Spinal cord (tissue), 10 donors: ENCODE measurements around the gene DCANP1. TPM values are rescaled to one million over a fixed set of nuclear protein-coding genes. Genes with fewer than 3 reads are reported as not detected.
"Not testable (repeated sequence)": the region's sequence is repeated elsewhere in the genome, so short reads cannot be mapped to it uniquely, and the experiment has no call there.

Source experiments
- DNase-seq, 6 donors: peaks; one replicate each; pipeline versions ENCODE4 v3.0.0 to v3.0.0-alpha.2; 2013 to 2015; ENCODE audit warnings: low spot score in 6 of 6, low read depth in 4 of 6
- H3K27ac ChIP-seq: one replicate; pipeline ENCODE4 v1.5.1; 2013; ENCODE audit warnings: low read depth, low read length, control low read depth
- H3K27me3 ChIP-seq: one replicate; pipeline ENCODE4 v1.6.1; 2013; ENCODE audit warnings: low read length; ENCODE audit not compliant: control insufficient read depth, insufficient read depth
- H3K36me3 ChIP-seq: one replicate; pipeline ENCODE4 v1.6.1; 2013; ENCODE audit warnings: low read length; ENCODE audit not compliant: control insufficient read depth, insufficient read depth
- H3K4me1 ChIP-seq: one replicate; pipeline ENCODE4 v1.6.1; 2013; ENCODE audit warnings: low read length; ENCODE audit not compliant: control insufficient read depth, insufficient read depth
- H3K4me3 ChIP-seq: one replicate; pipeline ENCODE4 v1.5.1; 2013; ENCODE audit warnings: low read depth, low read length, control low read depth
- H3K9me3 ChIP-seq: one replicate; pipeline ENCODE4 v1.6.1; 2013; ENCODE audit warnings: low read length; ENCODE audit not compliant: control insufficient read depth, insufficient read depth
- WGBS: methylation state at CpG from one replicate; pipeline ENCODE4 v1.1.5; 2013; ENCODE audit warnings: missing lambda C conversion rate; ENCODE audit not compliant: insufficient coverage; 5-methylcytosine and 5-hydroxymethylcytosine counted together
- long read RNA-seq, 4 donors: transcript quantifications; one replicate each; lab custom pipeline, GENCODE V29; 2026
- polyA plus RNA-seq, 2 donors: library from polyadenylated mRNA; unstranded; fragments of 120-200 nt; gene quantifications; one replicate each; pipeline ENCODE4 v1.2.1, GENCODE V29; 2013; ENCODE audit not compliant: insufficient read length in 2 of 2
- total RNA-seq, 2 donors: library from RNA; depleted of rRNA in 1 of 2; stranded (reverse); fragments of 120-200 nt in 1 of 2; fragments of >200 nt in 1 of 2; gene quantifications; one replicate each; pipeline versions ENCODE4 v1.2.3 to v1.2.4, GENCODE V29; 2013 to 2014
- donor health status: healthy.

Gene DCANP1
- total RNA-seq = under 1 TPM in 1 of 2 donors, not detected in 1; 0.10 TPM
- polyA plus RNA-seq = under 1 TPM in 1 of 2 donors, not detected in 1; 0.11 TPM
- long read RNA-seq, donor 1 = 0 reads
- long read RNA-seq, donor 2, partial matches to known transcripts = 0 of 2 reads
- long read RNA-seq, donor 2, other reads (novel, unspliced or antisense) = 0 of 2 reads
- long read RNA-seq, donor 3 = 0 reads
- long read RNA-seq, donor 4 = 0 reads

- H3K27me3 ChIP-seq = no peaks in the 10 kb centered on the region
- H3K4me1 ChIP-seq = peaks cover 38% of the 10 kb centered on the region
- no peaks in the 10 kb centered on the region for H3K9me3 ChIP-seq
- WGBS = 90% methylated on average over 2 of the region's 5 CpGs
- no peaks in the 10 kb centered on the region for H3K36me3 ChIP-seq
- H3K4me3 ChIP-seq = no peak within 1 kb of the TSS
- no peak within 1 kb of the TSS for H3K27ac ChIP-seq
- no peak for DNase-seq
Observed at GRCh38 chr5:135447298-135447929, at the start of gene DCANP1. Gene DCANP1 (minus strand): TSS chr5:135447348. CDS start chr5:135447108, 240 bp downstream.

DNA sequence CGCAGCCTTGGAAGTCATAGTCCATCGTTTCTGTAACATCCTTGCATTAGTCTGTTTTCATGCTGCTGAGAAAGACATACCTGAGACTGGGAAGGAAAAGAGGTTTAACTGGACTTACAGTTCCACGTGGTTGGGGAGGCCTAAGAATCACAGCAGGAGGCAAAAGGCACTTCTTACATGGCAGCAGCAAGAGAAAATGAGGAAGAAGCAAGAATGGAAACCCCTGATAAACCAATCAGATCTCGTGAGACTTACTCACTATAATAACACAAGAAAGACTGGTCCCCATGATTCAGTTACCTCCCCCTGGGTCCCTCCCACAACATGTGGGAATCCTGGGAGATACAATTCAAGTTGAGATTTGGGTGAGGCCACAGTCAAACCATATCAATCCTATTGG lies 48.4 kb upstream of the DCANP1 start:
- peaks cover 42% of the 10 kb centered on the region for H3K27me3 ChIP-seq
- not testable (repeated sequence) for H3K9me3 ChIP-seq, H3K4me1 ChIP-seq, H3K36me3 ChIP-seq, DNase-seq, H3K27ac ChIP-seq, H3K4me3 ChIP-seq
- 75% methylated on average over 2 of the region's 4 CpGs for WGBS

GRCh38 chr5:135494196-135494595 lies 47.0 kb upstream of the DCANP1 start:
- Histone ChIP-seq H3K4me3 (no peak overlapping the region), H3K27ac (no peak overlapping the region), H3K36me3 (no peaks in the 10 kb centered on the region), H3K27me3 (peaks cover 54% of the 10 kb centered on the region), H3K4me1 (peaks cover 21% of the 10 kb centered on the region), H3K9me3 (no peaks in the 10 kb centered on the region)
- WGBS = 55% methylated on average over 5 of the region's 5 CpGs
- DNase-seq = no peak

- no peaks in the 10 kb centered on the region for H3K9me3 ChIP-seq
- no peak overlapping the region for H3K27ac ChIP-seq
- no peak overlapping the region for H3K4me3 ChIP-seq
- H3K4me1 ChIP-seq = peaks cover 28% of the 10 kb centered on the region
- H3K27me3 ChIP-seq = peaks cover 54% of the 10 kb centered on the region
- no peaks in the 10 kb centered on the region for H3K36me3 ChIP-seq
- DNase-seq = no peak
- 82% methylated on average over 8 of the region's 8 CpGs for WGBS
Observed at GRCh38 chr5:135493406-135494180, 46.4 kb upstream of the DCANP1 start.

GRCh38 chr5:135492319-135492626 lies 45.1 kb upstream of the DCANP1 start:
- Histone ChIP-seq H3K27me3 (peaks cover 66% of the 10 kb centered on the region), H3K27ac (no peak overlapping the region), H3K9me3 (no peaks in the 10 kb centered on the region), H3K4me3 (no peak overlapping the region), H3K36me3 (no peaks in the 10 kb centered on the region), H3K4me1 (peaks cover 41% of the 10 kb centered on the region)
- WGBS = 44% methylated on average over 2 of the region's 3 CpGs
- DNase-seq = no peak

DNA sequence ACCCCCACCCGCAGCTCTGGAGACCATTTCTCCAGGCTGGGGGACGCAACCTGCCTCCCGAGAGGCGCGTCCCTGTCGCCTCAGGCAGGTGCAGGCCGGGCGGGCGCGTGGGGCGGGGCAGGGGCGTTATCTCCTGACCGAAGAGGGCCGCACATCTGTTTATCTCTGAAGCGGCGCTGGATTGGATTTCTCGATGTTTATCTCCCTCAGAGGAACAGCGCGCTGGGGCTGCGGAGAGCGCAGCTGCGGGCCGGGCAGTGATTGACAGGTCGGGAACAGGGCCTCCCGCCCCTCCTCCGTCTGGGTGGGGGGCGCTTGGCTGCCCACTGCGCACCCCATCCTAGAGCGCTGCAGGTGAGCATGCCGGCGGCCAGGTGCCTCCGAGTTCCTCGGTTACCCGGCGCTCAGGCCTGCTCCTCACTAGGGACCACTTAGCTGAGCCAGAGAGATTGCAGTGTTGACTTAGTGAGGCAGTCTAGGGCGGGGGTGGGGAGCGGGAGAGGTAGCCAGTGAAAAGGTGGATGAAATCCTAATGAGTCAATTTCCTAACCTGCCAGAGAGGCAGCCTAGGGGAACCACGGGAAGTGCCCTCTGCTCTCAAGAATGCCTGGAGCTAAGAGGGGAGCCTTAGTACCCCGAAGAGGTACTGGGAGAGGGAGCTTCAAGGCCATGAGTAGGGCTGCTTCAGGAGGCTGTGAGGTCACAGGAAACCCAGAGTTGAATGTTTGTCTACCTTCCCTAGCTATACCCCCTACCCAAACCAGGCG lies 44.6 kb upstream of the DCANP1 start:
- 18% methylated on average over 39 of the region's 40 CpGs for WGBS
- peak in 1 of 6 donors; percentile 11 for DNase-seq
- Histone ChIP-seq H3K4me3 (no peak overlapping the region), H3K4me1 (peaks cover 42% of the 10 kb centered on the region), H3K27me3 (peaks cover 67% of the 10 kb centered on the region), H3K36me3 (no peaks in the 10 kb centered on the region), H3K27ac (no peak overlapping the region), H3K9me3 (no peaks in the 10 kb centered on the region)

GRCh38 chr5:135491038-135491551 lies 43.9 kb upstream of the DCANP1 start:
- Histone ChIP-seq H3K27ac (no peak overlapping the region), H3K4me1 (peaks cover 42% of the 10 kb centered on the region), H3K9me3 (no peaks in the 10 kb centered on the region), H3K27me3 (peaks cover 70% of the 10 kb centered on the region), H3K4me3 (no peak overlapping the region), H3K36me3 (no peaks in the 10 kb centered on the region)
- 43% methylated on average over 5 of the region's 14 CpGs for WGBS
- no peak for DNase-seq

- peak in 2 of 6 donors; percentile 48 to 65 for DNase-seq
- H3K9me3 ChIP-seq = no peaks in the 10 kb centered on the region
- H3K36me3 ChIP-seq = no peaks in the 10 kb centered on the region
- no peak overlapping the region for H3K27ac ChIP-seq
- peaks cover 42% of the 10 kb centered on the region for H3K4me1 ChIP-seq
- 17% methylated on average over 46 of the region's 49 CpGs for WGBS
- H3K27me3 ChIP-seq = peaks cover 72% of the 10 kb centered on the region
- peak overlapping the region; percentile 16 for H3K4me3 ChIP-seq
Observed at GRCh38 chr5:135490245-135491037, 43.3 kb upstream of the DCANP1 start.
